ENCODE results near the gene CISH.

The CISH gene

DNA sequence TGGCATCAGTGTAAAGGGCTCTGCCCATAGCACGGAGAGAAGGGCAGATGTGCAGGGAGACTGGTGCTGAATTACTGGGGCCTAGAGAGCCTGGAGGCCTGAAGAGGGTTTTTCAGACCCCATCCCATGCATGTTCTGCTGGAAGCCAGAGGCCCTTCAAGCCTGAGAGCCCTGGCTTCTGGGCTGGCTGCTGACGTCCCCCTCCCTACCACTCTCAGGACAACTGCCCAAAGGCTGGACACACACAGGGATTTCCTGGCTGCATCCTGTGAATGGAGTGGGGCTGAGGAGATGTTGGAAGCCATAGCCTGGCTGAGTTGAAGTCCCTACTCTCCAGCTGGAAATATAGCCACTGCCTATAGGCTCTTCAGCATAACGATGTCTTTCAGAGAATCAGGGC, 46.2 kb upstream of the CISH start:
- H3K9ac ChIP-seq (ENCODE audit: low read length) = no peak overlapping the region
- no peak overlapping the region for H2BK12ac ChIP-seq (ENCODE audit: low read length in 2 of 2)
- no peaks in the 10 kb centered on the region for H3K9me3 ChIP-seq (ENCODE audit: control insufficient read depth, low read length)
- H3K27me3 ChIP-seq (ENCODE audit: control insufficient read depth in 1 of 2, insufficient read depth in 1 of 2, low read length in 2 of 2) = peaks cover 0 to 30% of the 10 kb centered on the region in 2 experiments
- H3K14ac ChIP-seq (ENCODE audit: low read length in 2 of 2) = no peak overlapping the region
- H3K18ac ChIP-seq (ENCODE audit: low read depth in 1 of 2, low read length in 2 of 2) = no peak overlapping the region
- H3K4me3 ChIP-seq (ENCODE audit: insufficient read depth in 1 of 2, low read depth in 1 of 2, low read length in 2 of 2) = no peak overlapping the region
- H3K36me3 ChIP-seq (ENCODE audit: control insufficient read depth in 1 of 2, insufficient read depth in 2 of 2, low read depth in 1 of 2, low read length in 2 of 2) = no peaks in the 10 kb centered on the region
- H2AK5ac ChIP-seq (ENCODE audit: low read length, severe bottlenecking) = no peak overlapping the region
- H4K8ac ChIP-seq (ENCODE audit: low read length) = no peak overlapping the region
- no peaks in the 10 kb centered on the region for H3K79me1 ChIP-seq (replicated peaks; ENCODE audit: low read length, poor library complexity, severe bottlenecking)
- H3K27ac ChIP-seq (ENCODE audit: low read length, poor library complexity, severe bottlenecking) = no peak overlapping the region
- H2AFZ ChIP-seq (ENCODE audit: low read depth, low read length) = no peak overlapping the region
- H2BK15ac ChIP-seq (ENCODE audit: low read depth, poor library complexity, severe bottlenecking) = no peak overlapping the region
- H4K91ac ChIP-seq (ENCODE audit: low read length) = no peak overlapping the region
- no peak overlapping the region for H3K4ac ChIP-seq (ENCODE audit: low read depth in 1 of 2, low read length in 2 of 2)
- DNase-seq = no peak
- no peak overlapping the region for H3K23ac ChIP-seq (ENCODE audit: low read length in 2 of 2)
- WGBS = 97% methylated on average over 2 of the region's 3 CpGs
- no peak overlapping the region for H3K4me2 ChIP-seq (ENCODE audit: low read length, poor library complexity, severe bottlenecking)
- no peaks in the 10 kb centered on the region for H3K4me1 ChIP-seq (ENCODE audit: control insufficient read depth, insufficient read depth, low read depth, low read length)
- no peak overlapping the region for H2BK5ac ChIP-seq (ENCODE audit: low read depth, low read length, poor library complexity, severe bottlenecking)
- H2BK120ac ChIP-seq (ENCODE audit: low read depth, low read length) = no peak overlapping the region

DNA sequence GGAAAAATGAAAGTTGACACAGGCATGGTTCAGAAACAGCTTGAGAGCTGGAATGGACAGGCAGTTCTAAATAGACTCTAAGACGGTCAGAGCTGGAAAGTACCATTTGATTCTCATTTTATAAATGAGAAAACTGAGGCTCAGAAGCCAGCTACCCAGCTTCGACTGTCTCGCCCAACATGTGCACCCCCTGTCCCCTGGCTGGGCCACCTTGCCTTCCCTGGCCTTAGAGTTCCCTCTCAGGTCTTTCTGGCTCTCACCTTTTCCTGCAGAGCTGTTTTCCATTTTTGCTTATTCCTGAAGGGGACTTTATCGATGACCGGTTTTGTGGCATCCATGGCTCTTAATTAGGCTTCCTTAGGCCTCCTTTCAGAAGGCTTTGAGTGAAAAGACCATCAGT, 45.8 kb upstream of the CISH start:
- no peak overlapping the region for H3K9ac ChIP-seq (ENCODE audit: low read length)
- no peak overlapping the region for H2BK15ac ChIP-seq (ENCODE audit: low read depth, poor library complexity, severe bottlenecking)
- no peak overlapping the region for H3K18ac ChIP-seq (ENCODE audit: low read depth in 1 of 2, low read length in 2 of 2)
- H3K27me3 ChIP-seq (ENCODE audit: control insufficient read depth in 1 of 2, insufficient read depth in 1 of 2, low read length in 2 of 2) = peaks cover 0 to 30% of the 10 kb centered on the region in 2 experiments
- no peaks in the 10 kb centered on the region for H3K36me3 ChIP-seq (ENCODE audit: control insufficient read depth in 1 of 2, insufficient read depth in 2 of 2, low read depth in 1 of 2, low read length in 2 of 2)
- H3K4me3 ChIP-seq (ENCODE audit: insufficient read depth in 1 of 2, low read depth in 1 of 2, low read length in 2 of 2) = no peak overlapping the region
- no peak overlapping the region for H4K8ac ChIP-seq (ENCODE audit: low read length)
- no peak overlapping the region for H4K91ac ChIP-seq (ENCODE audit: low read length)
- no peak overlapping the region for H3K14ac ChIP-seq (ENCODE audit: low read length in 2 of 2)
- H3K4ac ChIP-seq (ENCODE audit: low read depth in 1 of 2, low read length in 2 of 2) = no peak overlapping the region
- no peak overlapping the region for H2BK5ac ChIP-seq (ENCODE audit: low read depth, low read length, poor library complexity, severe bottlenecking)
- H2AFZ ChIP-seq (ENCODE audit: low read depth, low read length) = no peak overlapping the region
- H3K79me1 ChIP-seq (replicated peaks; ENCODE audit: low read length, poor library complexity, severe bottlenecking) = no peaks in the 10 kb centered on the region
- no peaks in the 10 kb centered on the region for H3K9me3 ChIP-seq (ENCODE audit: control insufficient read depth, low read length)
- no peak overlapping the region for H2AK5ac ChIP-seq (ENCODE audit: low read length, severe bottlenecking)
- H3K4me2 ChIP-seq (ENCODE audit: low read length, poor library complexity, severe bottlenecking) = no peak overlapping the region
- H3K23ac ChIP-seq (ENCODE audit: low read length in 2 of 2) = no peak overlapping the region
- H3K27ac ChIP-seq (ENCODE audit: low read length, poor library complexity, severe bottlenecking) = no peak overlapping the region
- H2BK12ac ChIP-seq (ENCODE audit: low read length in 2 of 2) = no peak overlapping the region
- no peak for DNase-seq
- H3K4me1 ChIP-seq (ENCODE audit: control insufficient read depth, insufficient read depth, low read depth, low read length) = no peaks in the 10 kb centered on the region
- WGBS = 91% methylated on average over 5 of the region's 5 CpGs
- H2BK120ac ChIP-seq (ENCODE audit: low read depth, low read length) = no peak overlapping the region

DNA sequence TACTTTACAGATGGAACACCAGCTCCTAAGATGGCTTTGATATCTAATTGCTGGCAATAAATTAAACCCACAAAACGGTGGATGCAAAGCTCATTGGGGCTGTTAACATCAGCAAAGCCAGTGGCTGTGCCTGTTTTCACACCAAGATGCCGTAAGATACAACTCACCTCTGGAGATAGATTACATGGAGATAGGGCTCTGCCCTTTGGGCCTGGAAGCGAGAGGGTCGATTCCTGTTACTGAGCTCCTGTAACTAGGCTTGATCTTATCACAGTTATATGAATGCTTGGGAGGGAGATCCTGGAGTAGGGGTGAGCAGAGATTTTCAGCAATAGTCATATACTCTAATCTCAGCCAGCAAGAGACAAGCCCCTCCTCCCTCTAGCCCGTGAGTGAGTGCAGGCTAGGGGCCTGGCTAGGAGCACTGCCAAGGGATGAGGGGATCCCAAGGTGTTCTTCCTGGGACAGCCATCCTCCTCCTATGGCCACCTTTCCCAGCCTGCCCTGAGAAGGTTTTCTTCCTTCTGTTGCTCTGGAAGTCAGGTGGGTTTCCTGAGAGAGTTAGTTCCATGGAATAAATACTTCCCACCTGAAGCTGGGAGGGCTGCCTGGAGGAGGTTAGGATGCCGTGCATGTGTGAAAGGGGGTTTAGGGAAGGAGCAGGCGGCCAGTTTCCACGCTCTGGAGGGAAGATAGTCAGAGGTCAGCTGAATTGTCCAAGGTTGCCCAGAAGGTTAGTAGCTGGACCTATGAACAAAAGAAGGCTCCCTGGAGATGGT, 45.0 kb upstream of the CISH start:
- Histone ChIP-seq H2BK15ac (ENCODE audit: low read depth, poor library complexity, severe bottlenecking) (no peak overlapping the region), H3K4me2 (ENCODE audit: low read length, poor library complexity, severe bottlenecking) (no peak overlapping the region), H3K4me3 (ENCODE audit: insufficient read depth in 1 of 2, low read depth in 1 of 2, low read length in 2 of 2) (no peak overlapping the region), H2AK5ac (ENCODE audit: low read length, severe bottlenecking) (no peak overlapping the region), H2BK12ac (ENCODE audit: low read length in 2 of 2) (no peak overlapping the region), H3K36me3 (ENCODE audit: control insufficient read depth in 1 of 2, insufficient read depth in 2 of 2, low read depth in 1 of 2, low read length in 2 of 2) (no peaks in the 10 kb centered on the region), H3K79me1 (replicated peaks; ENCODE audit: low read length, poor library complexity, severe bottlenecking) (no peaks in the 10 kb centered on the region), H3K27me3 (ENCODE audit: control insufficient read depth in 1 of 2, insufficient read depth in 1 of 2, low read length in 2 of 2) (peaks cover 0 to 30% of the 10 kb centered on the region in 2 experiments), H3K4ac (ENCODE audit: low read depth in 1 of 2, low read length in 2 of 2) (no peak overlapping the region), H4K91ac (ENCODE audit: low read length) (no peak overlapping the region), H2BK120ac (ENCODE audit: low read depth, low read length) (no peak overlapping the region), H4K8ac (ENCODE audit: low read length) (no peak overlapping the region), H3K14ac (ENCODE audit: low read length in 2 of 2) (no peak overlapping the region), H2BK5ac (ENCODE audit: low read depth, low read length, poor library complexity, severe bottlenecking) (no peak overlapping the region), H2AFZ (ENCODE audit: low read depth, low read length) (no peak overlapping the region), H3K18ac (ENCODE audit: low read depth in 1 of 2, low read length in 2 of 2) (no peak overlapping the region), H3K9ac (ENCODE audit: low read length) (no peak overlapping the region), H3K27ac (ENCODE audit: low read length, poor library complexity, severe bottlenecking) (no peak overlapping the region), H3K23ac (ENCODE audit: low read length in 2 of 2) (no peak overlapping the region), H3K4me1 (ENCODE audit: control insufficient read depth, insufficient read depth, low read depth, low read length) (peaks cover 3% of the 10 kb centered on the region), H3K9me3 (ENCODE audit: control insufficient read depth, low read length) (no peaks in the 10 kb centered on the region)
- DNase-seq = no peak
- 65% methylated on average over 7 of the region's 8 CpGs for WGBS

DNA sequence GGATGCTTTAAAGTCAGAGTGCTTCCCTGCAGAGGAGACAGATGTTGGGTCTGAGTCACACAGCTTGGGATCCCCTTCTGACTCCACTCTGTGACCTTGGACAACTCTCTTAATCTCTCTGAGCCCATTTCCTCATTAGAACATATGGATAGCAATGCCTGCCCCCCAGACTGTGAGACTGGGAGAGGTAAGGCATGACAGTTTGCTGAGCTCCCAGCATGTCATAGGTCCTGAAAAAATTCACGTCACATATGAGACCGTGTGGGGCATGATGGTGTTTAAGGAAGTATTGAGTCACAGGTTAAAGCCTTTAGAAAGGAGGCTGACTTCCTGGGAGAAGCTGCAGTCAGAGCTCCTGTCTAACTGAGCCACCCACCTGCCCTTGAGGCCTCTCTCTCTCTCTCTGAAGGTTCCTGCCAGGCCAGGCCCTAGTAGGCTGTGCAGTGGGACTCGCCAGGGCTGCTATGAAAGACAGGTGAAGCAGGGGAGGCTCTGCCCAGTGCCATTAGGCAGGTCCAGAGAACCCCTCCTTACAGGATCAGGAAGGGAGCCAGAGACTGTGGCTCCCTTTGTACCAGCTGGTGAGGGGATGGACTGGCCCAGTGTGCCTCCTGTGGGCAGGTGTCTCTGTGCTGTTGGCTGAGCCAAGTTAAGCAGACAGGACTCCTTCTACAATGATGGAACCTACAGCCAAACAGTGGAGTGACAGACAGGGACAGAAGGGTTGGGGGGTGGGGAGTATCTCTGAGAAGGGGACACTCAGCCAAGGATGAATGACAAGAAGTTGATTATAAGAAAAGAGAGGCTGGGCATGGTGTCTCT, 43.6 kb upstream of the CISH start:
- no peak for DNase-seq
- H2BK12ac ChIP-seq (ENCODE audit: low read length in 2 of 2) = no peak overlapping the region
- no peak overlapping the region for H2AFZ ChIP-seq (ENCODE audit: low read depth, low read length)
- no peak overlapping the region for H3K27ac ChIP-seq (ENCODE audit: low read length, poor library complexity, severe bottlenecking)
- no peak overlapping the region for H3K4ac ChIP-seq (ENCODE audit: low read depth in 1 of 2, low read length in 2 of 2)
- peaks cover 0 to 3% of the 10 kb centered on the region in 2 experiments for H3K36me3 ChIP-seq (ENCODE audit: control insufficient read depth in 1 of 2, insufficient read depth in 2 of 2, low read depth in 1 of 2, low read length in 2 of 2)
- H2BK15ac ChIP-seq (ENCODE audit: low read depth, poor library complexity, severe bottlenecking) = no peak overlapping the region
- H2BK120ac ChIP-seq (ENCODE audit: low read depth, low read length) = no peak overlapping the region
- H3K4me3 ChIP-seq (ENCODE audit: insufficient read depth in 1 of 2, low read depth in 1 of 2, low read length in 2 of 2) = no peak overlapping the region
- peak overlapping the region in 1 of 2 experiments; percentile 25 for H3K23ac ChIP-seq (ENCODE audit: low read length in 2 of 2)
- WGBS = 84% methylated on average over 2 of the region's 3 CpGs
- peaks cover 0 to 30% of the 10 kb centered on the region in 2 experiments for H3K27me3 ChIP-seq (ENCODE audit: control insufficient read depth in 1 of 2, insufficient read depth in 1 of 2, low read length in 2 of 2)
- peak overlapping the region in 1 of 2 experiments; percentile 63 for H3K14ac ChIP-seq (ENCODE audit: low read length in 2 of 2)
- no peak overlapping the region for H2BK5ac ChIP-seq (ENCODE audit: low read depth, low read length, poor library complexity, severe bottlenecking)
- no peak overlapping the region for H3K9ac ChIP-seq (ENCODE audit: low read length)
- H3K79me1 ChIP-seq (replicated peaks; ENCODE audit: low read length, poor library complexity, severe bottlenecking) = no peaks in the 10 kb centered on the region
- H3K9me3 ChIP-seq (ENCODE audit: control insufficient read depth, low read length) = no peaks in the 10 kb centered on the region
- peaks cover 3% of the 10 kb centered on the region for H3K4me1 ChIP-seq (ENCODE audit: control insufficient read depth, insufficient read depth, low read depth, low read length)
- no peak overlapping the region for H4K91ac ChIP-seq (ENCODE audit: low read length)
- H4K8ac ChIP-seq (ENCODE audit: low read length) = no peak overlapping the region
- no peak overlapping the region for H2AK5ac ChIP-seq (ENCODE audit: low read length, severe bottlenecking)
- H3K4me2 ChIP-seq (ENCODE audit: low read length, poor library complexity, severe bottlenecking) = no peak overlapping the region
- no peak overlapping the region for H3K18ac ChIP-seq (ENCODE audit: low read depth in 1 of 2, low read length in 2 of 2)

All from mesenchymal stem cell (in vitro differentiated cells and primary cell).